Gastroesophageal sphincter (tissue), 4 donors: ENCODE results near the gene EIF6. TPM values are rescaled to one million over a fixed set of nuclear protein-coding genes. Genes with fewer than 3 reads are reported as not detected.

Experiments
- ATAC-seq: fragments of 150-250 bp; one replicate; pipeline ENCODE4 v1.9.1; 2016; ENCODE audit warnings: mild to moderate bottlenecking, moderate library complexity
- H3K27ac ChIP-seq, 4 donors: fragments of 200-600 bp; sonication (generic) in 3 of 4; 1 replicate in 3 of 4; 2 replicates in 1 of 4; pipeline ENCODE4 v1.5.1; 2016 to 2019
- H3K27me3 ChIP-seq: fragments of 200-600 bp; sonication (generic); one replicate; pipeline ENCODE4 v1.5.1; 2019
- H3K36me3 ChIP-seq, 2 donors: fragments of 200-600 bp; sonication (generic); one replicate each; pipeline ENCODE4 v1.5.1; 2019; ENCODE audit warnings: control low read depth in 1 of 2
- H3K4me1 ChIP-seq, 3 donors: fragments of 200-600 bp; sonication (generic); 1 replicate in 2 of 3; 2 replicates in 1 of 3; pipeline ENCODE4 v1.5.1; 2016 to 2019; ENCODE audit warnings: control low read depth in 2 of 3
- H3K4me3 ChIP-seq, 2 donors: fragments of 200-600 bp; sonication (generic); one replicate each; pipeline ENCODE4 v1.5.1; 2019; ENCODE audit warnings: mild to moderate bottlenecking in 1 of 2, moderate library complexity in 1 of 2
- H3K9me3 ChIP-seq, 3 donors: fragments of 200-600 bp; sonication (generic); one replicate each; pipeline ENCODE4 v1.5.1; 2017 to 2019; ENCODE audit warnings: control low read depth in 2 of 3
- EP300 ChIP-seq: sonication (generic); formaldehyde crosslinking; IDR thresholded peaks from one replicate; pipeline ENCODE4 v1.6.1; 2017; ENCODE audit warnings: antibody characterized with exemption, mild to moderate bottlenecking
- POLR2A ChIP-seq, 2 donors: fragments of 450-650 bp; IDR thresholded peaks; one replicate each; pipeline ENCODE4 v1.6.1; 2017; ENCODE audit warnings: antibody characterized with exemption in 2 of 2, mild to moderate bottlenecking in 2 of 2, moderate library complexity in 1 of 2
- POLR2AphosphoS5 ChIP-seq: sonication (generic); formaldehyde crosslinking; IDR thresholded peaks from one replicate; pipeline ENCODE4 v1.6.1; 2017; ENCODE audit warnings: antibody characterized with exemption
- WGBS, 2 donors: methylation state at CpG; one replicate each; pipeline ENCODE4 v1.1.5; 2018; ENCODE audit warnings: low coverage in 1 of 2; 5-methylcytosine and 5-hydroxymethylcytosine counted together
- total RNA-seq, 4 donors: library from RNA; depleted of rRNA; stranded (reverse); fragments of >200 nt; gene quantifications; one replicate each; pipeline ENCODE4 v1.1.0, GENCODE V29; 2016
- TF ChIP-seq, protein P1 (sequence below), 4 experiments: fragments of 200-600 bp in 2 of 4; fragments of 450-650 bp in 2 of 4; sonication (generic) in 1 of 4; IDR thresholded peaks; one replicate each; pipeline ENCODE4 v1.5.1; 2017 to 2019; ENCODE audit warnings: antibody characterized with exemption in 4 of 4, mild to moderate bottlenecking in 2 of 4, moderate library complexity in 2 of 4

The EIF6 gene
- total RNA-seq, 4 donors from 2014 or later: 66.0 to 92.4 (median 80.8) TPM

DNA sequence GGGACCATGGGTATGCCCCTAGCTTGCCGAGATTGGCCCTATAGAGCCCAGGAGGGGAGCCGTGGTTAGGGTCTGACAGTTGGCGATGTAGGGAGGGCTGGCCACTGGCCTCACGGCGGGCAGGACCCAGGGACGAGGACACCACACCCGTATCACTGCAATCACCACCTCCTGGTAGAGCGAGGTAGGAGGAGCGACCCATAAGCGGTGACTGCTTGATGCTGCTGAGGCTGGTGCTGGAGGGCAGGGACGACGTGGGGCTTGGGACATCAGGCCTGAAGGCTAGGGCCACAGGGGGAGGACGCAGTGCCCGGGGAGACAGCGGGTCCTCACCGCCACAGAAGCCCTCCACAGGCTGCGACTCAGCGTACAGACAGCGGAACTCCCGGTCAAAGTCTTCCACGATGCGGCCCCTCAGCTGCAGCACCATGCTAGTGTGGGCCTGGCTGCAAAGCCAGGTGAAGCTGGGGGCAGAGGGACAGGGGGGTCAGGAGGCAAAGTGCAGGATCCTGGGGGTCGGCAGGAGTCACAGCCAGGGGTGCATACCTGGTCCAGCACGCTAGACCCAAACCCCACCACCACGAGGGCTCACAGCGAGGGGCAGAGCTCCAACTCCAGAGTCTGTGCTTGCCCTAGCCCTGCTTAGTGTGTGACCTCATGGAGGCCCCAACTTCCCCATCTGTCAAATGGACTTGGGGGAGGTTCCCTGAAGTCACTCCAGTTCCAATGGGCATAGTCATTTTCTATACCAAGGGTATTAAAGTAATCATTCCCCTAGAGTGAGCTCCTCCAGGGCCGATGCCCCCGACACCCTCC lies 3.1 kb upstream of the EIF6 start:
- WGBS, 2 donors: 80 to 88% methylated on average over 1 to 8 of the region's 28 CpGs
- ATAC-seq: no peak
- H3K36me3 ChIP-seq: peaks cover 0 to 5% of the 10 kb centered on the region in 2 donors
- TF ChIP-seq, protein P1, sequence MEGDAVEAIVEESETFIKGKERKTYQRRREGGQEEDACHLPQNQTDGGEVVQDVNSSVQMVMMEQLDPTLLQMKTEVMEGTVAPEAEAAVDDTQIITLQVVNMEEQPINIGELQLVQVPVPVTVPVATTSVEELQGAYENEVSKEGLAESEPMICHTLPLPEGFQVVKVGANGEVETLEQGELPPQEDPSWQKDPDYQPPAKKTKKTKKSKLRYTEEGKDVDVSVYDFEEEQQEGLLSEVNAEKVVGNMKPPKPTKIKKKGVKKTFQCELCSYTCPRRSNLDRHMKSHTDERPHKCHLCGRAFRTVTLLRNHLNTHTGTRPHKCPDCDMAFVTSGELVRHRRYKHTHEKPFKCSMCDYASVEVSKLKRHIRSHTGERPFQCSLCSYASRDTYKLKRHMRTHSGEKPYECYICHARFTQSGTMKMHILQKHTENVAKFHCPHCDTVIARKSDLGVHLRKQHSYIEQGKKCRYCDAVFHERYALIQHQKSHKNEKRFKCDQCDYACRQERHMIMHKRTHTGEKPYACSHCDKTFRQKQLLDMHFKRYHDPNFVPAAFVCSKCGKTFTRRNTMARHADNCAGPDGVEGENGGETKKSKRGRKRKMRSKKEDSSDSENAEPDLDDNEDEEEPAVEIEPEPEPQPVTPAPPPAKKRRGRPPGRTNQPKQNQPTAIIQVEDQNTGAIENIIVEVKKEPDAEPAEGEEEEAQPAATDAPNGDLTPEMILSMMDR (IDR thresholded peaks at IDR 0.05): no peak
- no peak for TF ChIP-seq POLR2AphosphoS5
- TF ChIP-seq EP300: no peak
- TF ChIP-seq POLR2A (IDR thresholded peaks at IDR 0.05): no peak
- H3K4me3 ChIP-seq: no peak overlapping the region
- peaks cover 6 to 22% (median 15%) of the 10 kb centered on the region in 3 donors for H3K4me1 ChIP-seq
- H3K27ac ChIP-seq: no peak overlapping the region
- peaks cover 8% of the 10 kb centered on the region for H3K27me3 ChIP-seq
- no peaks in the 10 kb centered on the region for H3K9me3 ChIP-seq

DNA sequence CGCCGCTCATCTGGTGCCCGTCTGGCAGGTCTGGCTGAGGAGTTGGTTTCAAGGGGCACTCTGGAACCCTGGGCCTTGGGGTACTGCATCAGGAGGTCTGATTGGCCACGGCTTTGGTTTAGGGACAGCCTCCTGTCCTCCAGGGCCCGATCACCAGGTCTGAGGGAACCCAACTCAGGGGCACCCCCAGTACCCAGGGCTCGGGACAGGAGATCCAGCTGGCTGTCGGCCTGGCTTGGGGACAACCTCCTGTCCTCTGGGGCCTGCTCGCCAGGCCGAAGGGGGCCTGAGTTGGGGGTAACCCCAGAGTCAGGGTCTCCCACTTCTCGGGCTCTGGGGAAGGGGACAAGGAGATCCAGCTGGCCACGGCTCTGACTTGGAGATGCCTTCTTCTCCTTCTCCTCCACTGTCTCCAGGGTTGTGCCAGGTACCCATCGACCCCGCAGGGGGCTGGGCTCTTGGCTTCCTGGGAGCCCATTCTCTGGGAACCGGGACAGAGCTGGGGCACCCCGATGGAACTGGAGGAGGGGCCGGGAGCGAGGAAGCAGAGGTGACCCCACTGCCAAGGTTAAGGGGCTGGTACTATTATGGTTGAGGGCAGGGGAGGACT lies 2.4 kb upstream of the EIF6 start:
- Histone ChIP-seq H3K9me3 (no peaks in the 10 kb centered on the region), H3K4me3 (no peak overlapping the region), H3K27me3 (peaks cover 3% of the 10 kb centered on the region), H3K4me1 (peaks cover 6 to 29% (median 15%) of the 10 kb centered on the region in 3 donors), H3K27ac (no peak overlapping the region), H3K36me3 (peaks cover 0 to 5% of the 10 kb centered on the region in 2 donors)
- ATAC-seq: no peak
- no peak for TF ChIP-seq POLR2AphosphoS5
- TF ChIP-seq, protein P1 (IDR thresholded peaks at IDR 0.05): no peak
- TF ChIP-seq EP300: no peak
- no peak for TF ChIP-seq POLR2A (IDR thresholded peaks at IDR 0.05)
- no CpG with 5 or more reads among the region's 17 CpGs for WGBS, 2 donors

DNA sequence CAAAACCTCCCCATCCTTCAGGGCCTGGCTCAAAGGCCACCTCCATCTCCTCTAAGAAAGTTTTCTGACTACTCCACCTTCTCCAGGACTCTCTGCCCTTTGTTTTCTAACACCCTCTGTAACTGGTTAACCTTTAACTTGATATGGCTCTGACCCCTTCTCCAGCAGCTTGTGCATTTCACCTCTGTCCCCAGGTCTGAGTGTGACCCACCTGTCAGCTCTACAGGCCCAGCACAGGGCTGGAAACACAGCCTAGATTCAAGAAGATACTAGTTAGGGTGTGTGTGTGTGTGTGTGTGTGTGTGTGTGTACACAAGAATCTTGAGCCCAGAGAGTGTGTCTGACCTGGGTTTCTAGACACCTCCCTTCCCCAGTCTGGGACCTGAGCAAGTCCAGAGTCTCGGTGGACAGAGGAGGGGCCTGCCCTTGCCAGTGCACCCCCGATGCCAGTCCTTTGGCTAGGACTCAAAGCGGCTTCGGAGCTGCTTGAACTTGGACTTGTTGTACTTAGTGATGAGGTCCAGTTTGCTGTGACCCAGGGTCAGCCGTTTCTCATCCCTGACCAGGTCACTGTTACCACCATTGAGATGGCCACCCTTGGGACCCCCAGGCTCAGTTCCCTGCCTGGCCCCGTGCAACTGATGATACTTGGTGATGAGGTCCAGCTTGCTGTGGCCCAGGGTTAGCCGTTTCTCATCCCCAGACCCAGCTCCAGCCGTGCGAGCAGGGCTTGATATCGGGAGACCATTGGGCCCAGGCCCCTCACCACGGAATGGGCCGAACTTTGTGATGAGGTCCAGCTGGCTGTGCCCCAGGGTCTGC lies 1.7 kb upstream of the EIF6 start:
- H3K27me3 ChIP-seq: no peaks in the 10 kb centered on the region
- TF ChIP-seq POLR2A (IDR thresholded peaks at IDR 0.05) (no peak), EP300 (no peak), POLR2AphosphoS5 (no peak)
- TF ChIP-seq, protein P1 (IDR thresholded peaks at IDR 0.05): no peak
- peaks cover 0 to 5% of the 10 kb centered on the region in 2 donors for H3K36me3 ChIP-seq
- no peak overlapping the region for H3K27ac ChIP-seq
- H3K9me3 ChIP-seq: no peaks in the 10 kb centered on the region
- peaks cover 6 to 30% (median 15%) of the 10 kb centered on the region in 3 donors for H3K4me1 ChIP-seq
- H3K4me3 ChIP-seq: no peak overlapping the region
- no peak for ATAC-seq
- no CpG with 5 or more reads among the region's 12 CpGs for WGBS, 2 donors

DNA sequence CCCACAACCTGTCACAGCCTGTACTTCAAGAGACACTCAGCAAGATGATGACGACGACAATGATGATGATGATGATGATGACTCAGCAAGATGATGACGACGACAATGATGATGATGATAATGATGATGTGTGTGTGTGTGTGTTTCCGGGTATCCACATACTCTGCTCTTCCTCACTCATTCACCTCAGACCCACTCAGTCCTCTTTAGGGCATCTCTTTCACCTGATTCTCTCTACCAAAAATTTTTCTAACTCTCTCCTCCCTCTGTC lies 1.2 kb upstream of the EIF6 start:
- no peak overlapping the region for H3K27ac ChIP-seq
- TF ChIP-seq EP300: no peak
- TF ChIP-seq, protein P1 (IDR thresholded peaks at IDR 0.05): no peak
- no peak for TF ChIP-seq POLR2A (IDR thresholded peaks at IDR 0.05)
- TF ChIP-seq POLR2AphosphoS5: no peak
- ATAC-seq: no peak
- no peaks in the 10 kb centered on the region for H3K9me3 ChIP-seq
- H3K4me1 ChIP-seq: peaks cover 6 to 30% (median 15%) of the 10 kb centered on the region in 3 donors
- peaks cover 0 to 7% of the 10 kb centered on the region in 2 donors for H3K36me3 ChIP-seq
- no peak overlapping the region for H3K4me3 ChIP-seq
- 75 to 85% methylated on average over 5 of the region's 5 CpGs for WGBS, 2 donors
- H3K27me3 ChIP-seq: no peaks in the 10 kb centered on the region
